ENCODE results near the gene HINT3.
"Not testable (repeated sequence)": the region's sequence is repeated elsewhere in the genome, so short reads cannot be mapped to it uniquely, and the experiment has no call there.

- TF ChIP-seq CTCF, POLR2A, EP300 (IDR thresholded peaks at IDR 0.05): not testable (repeated sequence)
Observed at GRCh38 chr6:126023474-126023873, 66.9 kb downstream of the HINT3 start.

Data from suprapubic skin (tissue), 3 donors.